HepG2 (cell line): Measurements from ENCODE around the gene PNPLA2. TPM values are rescaled to one million over a fixed set of nuclear protein-coding genes. Genes with fewer than 3 reads are reported as not detected.
A peak's percentile ranks its signal among the peaks of the same experiment; 100 is the strongest.

ENCODE experiments used
- DNMT3B ChIP-seq: conservative IDR thresholded peaks from 2 replicates; pipeline ENCODE4 v1.6.1; 2016; ENCODE audit warnings: missing biosample characterization, control low read depth
- ELF3 ChIP-seq: IDR thresholded peaks from 2 replicates; pipeline ENCODE4 v1.6.1; 2016; ENCODE audit warnings: missing genetic modification reagents, missing compliant biosample characterization
- HNRNPLL ChIP-seq: fragments of 200-400 bp; formaldehyde crosslinking; IDR thresholded peaks from 2 replicates; pipeline ENCODE4 v1.6.1; 2017; ENCODE audit warnings: mild to moderate bottlenecking, low read depth, low read length; ENCODE audit not compliant: poor library complexity, severe bottlenecking
- MXI1 ChIP-seq: IDR thresholded peaks from 3 replicates; pipeline ENCODE4 v1.6.1; 2012; ENCODE audit warnings: low read depth, low read length, inconsistent platforms, borderline replicate concordance
- SNAPC4 ChIP-seq: sonication (generic); formaldehyde crosslinking; IDR thresholded peaks from 2 replicates; pipeline ENCODE4 v1.4.0; 2020; ENCODE audit warnings: mild to moderate bottlenecking, missing genetic modification reagents
- SRF ChIP-seq: IDR thresholded peaks from 2 replicates; pipeline ENCODE4 v1.6.1; 2011; ENCODE audit warnings: mild to moderate bottlenecking, low read depth, low read length, moderate library complexity
- ZNF225 ChIP-seq: sonication (generic); formaldehyde crosslinking; IDR thresholded peaks from 2 replicates; pipeline ENCODE4 v1.4.0; 2020; ENCODE audit warnings: mild to moderate bottlenecking, missing genetic modification reagents
- ZNF558 ChIP-seq: sonication (generic); formaldehyde crosslinking; IDR thresholded peaks from 2 replicates; pipeline ENCODE4 v1.9.0; 2022; ENCODE audit warnings: mild to moderate bottlenecking, missing genetic modification reagents, borderline replicate concordance
- ZNF709 ChIP-seq: sonication (generic); formaldehyde crosslinking; IDR thresholded peaks from 2 replicates; pipeline ENCODE4 v1.5.0; 2020; ENCODE audit warnings: mild to moderate bottlenecking, missing genetic modification reagents
- polyA plus RNA-seq, 8 experiments: library from polyadenylated mRNA; depleted of rRNA in 3 of 8; stranded (reverse) in 7 of 8; unstranded in 1 of 8; fragments of >200 nt; fragmentation: Illumina TruSeq in 4 of 8; extraction: Trizol in 4 of 8; gene quantifications; 2 replicates each; pipeline versions ENCODE4 v1.2.1 to v1.2.3, GENCODE V29; 2011 to 2016; ENCODE audit warnings: low read depth in 4 of 8, missing spikeins in 1 of 8, mixed read lengths in 1 of 8; ENCODE audit not compliant: insufficient read depth in 1 of 8
- total RNA-seq, 5 experiments: library from RNA; depleted of rRNA; stranded (reverse); fragments of >200 nt; fragmentation: Illumina TruSeq; extraction: Trizol; gene quantifications; 2 replicates each; pipeline ENCODE4 v1.2.3, GENCODE V29; 2016; ENCODE audit warnings: low read depth in 1 of 5

Gene PNPLA2
- total and polyA plus RNA-seq, 2 of the 13 experiments (the other 11 are each of a cell fraction or from before 2014, with no cell fraction given) = 10.5 to 43.2 TPM

GRCh38 chr11:794766-795633 is 23.7 kb upstream of the PNPLA2 start (continued):
- TF ChIP-seq ZNF558 = no peak
- no peak for TF ChIP-seq SNAPC4 (CRISPR knock-in tag)
- no peak for TF ChIP-seq DNMT3B (CRISPR knock-in tag)
- TF ChIP-seq SRF = no peak
- TF ChIP-seq ZNF709 (CRISPR knock-in tag) = no peak
- TF ChIP-seq MXI1 = no peak
- no peak for TF ChIP-seq ZNF225 (CRISPR knock-in tag)
- TF ChIP-seq ELF3 = no peak
- peak; percentile 11 for TF ChIP-seq HNRNPLL
- TF ChIP-seq, all 625 proteins: peak for 4
